Mammary epithelial cell (primary cell): Measurements from ENCODE around the gene AKT3.

Experiments
- EZH2 ChIP-seq: IDR thresholded peaks from 2 replicates; pipeline ENCODE4 v1.6.1; 2012; ENCODE audit warnings: low read length, inconsistent platforms, borderline replicate concordance
- TF ChIP-seq, protein P1 (sequence below), 2 donors: IDR thresholded peaks in 1 of 2; conservative IDR thresholded peaks in 1 of 2; 2 replicates each; pipeline ENCODE4 v1.5.1; 2011 to 2012; ENCODE audit warnings: inconsistent platforms in 2 of 2, low read length in 2 of 2, mild to moderate bottlenecking in 2 of 2, control low read depth in 1 of 2, low read depth in 1 of 2; ENCODE audit not compliant: insufficient read depth in 1 of 2; ENCODE audit errors: extremely low read depth in 1 of 2

DNA sequence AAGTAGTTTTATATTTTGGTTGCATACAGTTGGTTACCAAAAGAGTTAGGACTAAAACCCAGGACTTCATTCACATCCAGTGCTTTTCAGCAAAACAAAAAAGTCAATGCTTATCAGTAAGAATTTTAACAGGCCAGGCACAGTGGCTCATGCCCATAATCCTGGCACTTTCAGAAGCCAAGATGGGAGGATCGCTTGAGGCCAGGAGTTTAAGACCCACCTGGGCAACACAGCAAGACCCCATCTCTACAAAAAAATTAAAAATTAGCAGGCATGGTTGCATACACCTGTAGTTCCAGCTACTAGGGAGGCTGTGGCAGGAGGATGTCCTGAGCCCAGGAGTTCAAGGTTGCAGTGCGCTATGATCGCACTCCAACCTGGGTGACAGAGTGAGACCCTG is 47.3 kb downstream of the AKT3 start:
- TF ChIP-seq, protein P1, sequence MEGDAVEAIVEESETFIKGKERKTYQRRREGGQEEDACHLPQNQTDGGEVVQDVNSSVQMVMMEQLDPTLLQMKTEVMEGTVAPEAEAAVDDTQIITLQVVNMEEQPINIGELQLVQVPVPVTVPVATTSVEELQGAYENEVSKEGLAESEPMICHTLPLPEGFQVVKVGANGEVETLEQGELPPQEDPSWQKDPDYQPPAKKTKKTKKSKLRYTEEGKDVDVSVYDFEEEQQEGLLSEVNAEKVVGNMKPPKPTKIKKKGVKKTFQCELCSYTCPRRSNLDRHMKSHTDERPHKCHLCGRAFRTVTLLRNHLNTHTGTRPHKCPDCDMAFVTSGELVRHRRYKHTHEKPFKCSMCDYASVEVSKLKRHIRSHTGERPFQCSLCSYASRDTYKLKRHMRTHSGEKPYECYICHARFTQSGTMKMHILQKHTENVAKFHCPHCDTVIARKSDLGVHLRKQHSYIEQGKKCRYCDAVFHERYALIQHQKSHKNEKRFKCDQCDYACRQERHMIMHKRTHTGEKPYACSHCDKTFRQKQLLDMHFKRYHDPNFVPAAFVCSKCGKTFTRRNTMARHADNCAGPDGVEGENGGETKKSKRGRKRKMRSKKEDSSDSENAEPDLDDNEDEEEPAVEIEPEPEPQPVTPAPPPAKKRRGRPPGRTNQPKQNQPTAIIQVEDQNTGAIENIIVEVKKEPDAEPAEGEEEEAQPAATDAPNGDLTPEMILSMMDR (conservative IDR thresholded peaks at IDR 0.05 in 1 of 2, IDR thresholded peaks at IDR 0.05 in 1 of 2; ENCODE audit: extremely low read depth in 1 of 2, insufficient read depth in 1 of 2, low read depth in 1 of 2, low read length in 2 of 2), result no peak
- no peak for TF ChIP-seq EZH2
